NB4 (cell line): ENCODE data around the gene C9orf43.

Source experiments
- POLR2A ChIP-seq: IDR thresholded peaks from 2 replicates; pipeline ENCODE4 v1.6.1; 2011; ENCODE audit warnings: mild to moderate bottlenecking; ENCODE audit not compliant: insufficient read length; ENCODE audit errors: extremely low read depth
- TF ChIP-seq, protein P1 (sequence below): IDR thresholded peaks from one replicate; pipeline ENCODE4 v1.5.1; 2012; ENCODE audit warnings: low read depth, low read length
- TF ChIP-seq, protein P2 (sequence below): IDR thresholded peaks from 2 replicates; pipeline ENCODE4 v1.6.1; 2011; ENCODE audit warnings: low read depth, low read length

DNA sequence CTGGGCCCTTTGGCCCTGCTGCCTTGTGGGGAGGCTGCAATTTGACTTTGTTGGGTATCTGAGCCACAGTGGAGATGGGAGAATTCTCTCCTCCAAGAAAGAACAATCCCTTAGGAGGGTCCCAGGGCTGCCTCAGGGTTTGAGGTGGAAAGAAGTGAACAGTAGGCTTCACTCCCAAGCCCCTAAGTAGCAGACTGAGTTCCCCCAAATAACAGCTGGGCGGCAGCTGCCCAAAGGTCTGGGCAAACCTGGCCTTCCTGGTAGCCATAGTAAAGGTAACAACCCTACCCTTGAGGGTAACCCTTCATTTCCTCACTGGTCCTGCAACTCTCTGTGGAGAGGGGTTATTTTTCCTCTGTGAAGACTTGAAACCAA is 53.7 kb downstream of the C9orf43 start:
- TF ChIP-seq POLR2A: no peak
- TF ChIP-seq, protein P1, sequence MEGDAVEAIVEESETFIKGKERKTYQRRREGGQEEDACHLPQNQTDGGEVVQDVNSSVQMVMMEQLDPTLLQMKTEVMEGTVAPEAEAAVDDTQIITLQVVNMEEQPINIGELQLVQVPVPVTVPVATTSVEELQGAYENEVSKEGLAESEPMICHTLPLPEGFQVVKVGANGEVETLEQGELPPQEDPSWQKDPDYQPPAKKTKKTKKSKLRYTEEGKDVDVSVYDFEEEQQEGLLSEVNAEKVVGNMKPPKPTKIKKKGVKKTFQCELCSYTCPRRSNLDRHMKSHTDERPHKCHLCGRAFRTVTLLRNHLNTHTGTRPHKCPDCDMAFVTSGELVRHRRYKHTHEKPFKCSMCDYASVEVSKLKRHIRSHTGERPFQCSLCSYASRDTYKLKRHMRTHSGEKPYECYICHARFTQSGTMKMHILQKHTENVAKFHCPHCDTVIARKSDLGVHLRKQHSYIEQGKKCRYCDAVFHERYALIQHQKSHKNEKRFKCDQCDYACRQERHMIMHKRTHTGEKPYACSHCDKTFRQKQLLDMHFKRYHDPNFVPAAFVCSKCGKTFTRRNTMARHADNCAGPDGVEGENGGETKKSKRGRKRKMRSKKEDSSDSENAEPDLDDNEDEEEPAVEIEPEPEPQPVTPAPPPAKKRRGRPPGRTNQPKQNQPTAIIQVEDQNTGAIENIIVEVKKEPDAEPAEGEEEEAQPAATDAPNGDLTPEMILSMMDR: no peak
- TF ChIP-seq, protein P2, sequence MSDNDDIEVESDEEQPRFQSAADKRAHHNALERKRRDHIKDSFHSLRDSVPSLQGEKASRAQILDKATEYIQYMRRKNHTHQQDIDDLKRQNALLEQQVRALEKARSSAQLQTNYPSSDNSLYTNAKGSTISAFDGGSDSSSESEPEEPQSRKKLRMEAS: no peak
